ENCODE data around the gene AMZ2. TPM values are rescaled to one million over a fixed set of nuclear protein-coding genes. Genes with fewer than 3 reads are reported as not detected.
"Not testable (repeated sequence)": the region's sequence is repeated elsewhere in the genome, so short reads cannot be mapped to it uniquely, and the experiment has no call there.

Gene AMZ2
- polyA plus RNA-seq, 1 donor (not counting 4 experiments of a cell fraction or from before 2014, with no cell fraction given): 123 TPM

- TF ChIP-seq CTCF (optimal IDR thresholded peaks at IDR 0.05 in 1 of 3, IDR thresholded peaks at IDR 0.05 in 1 of 3, conservative IDR thresholded peaks at IDR 0.05 in 1 of 3; ENCODE audit: extremely low read depth in 1 of 3, insufficient read depth in 2 of 3, low read length in 3 of 3) (no peak), EZH2 (IDR thresholded peaks at IDR 0.05; ENCODE audit: low read length) (no peak)
- Histone ChIP-seq H4K20me1 (ENCODE audit: control insufficient read depth, extremely low read depth, insufficient read depth, low read length) (no peaks in the 10 kb centered on the region), H3K9ac (ENCODE audit: control insufficient read depth, extremely low read depth, insufficient read depth, low read length) (no peak overlapping the region), H3K27ac (ENCODE audit: control insufficient read depth, insufficient read depth, low read length) (no peak overlapping the region), H3K4me1 (ENCODE audit: control insufficient read depth, extremely low read depth, insufficient read depth, low read length) (peaks cover 16% of the 10 kb centered on the region), H3K36me3 (ENCODE audit: control insufficient read depth in 2 of 2, extremely low read depth in 1 of 2, insufficient read depth in 2 of 2, low read length in 2 of 2) (no peaks in the 10 kb centered on the region), H3K79me2 (ENCODE audit: control insufficient read depth, insufficient read depth, low read length) (no peaks in the 10 kb centered on the region), H3K27me3 (ENCODE audit: control insufficient read depth, extremely low read depth, insufficient read depth, low read length) (no peaks in the 10 kb centered on the region), H3K4me3 (ENCODE audit: control insufficient read depth in 2 of 3, extremely low read depth in 1 of 3, insufficient read depth in 2 of 3, low read depth in 1 of 3, low read length in 3 of 3) (no peak overlapping the region), H2AFZ (ENCODE audit: control insufficient read depth, low read length) (no peak overlapping the region), H3K9me3 (ENCODE audit: control insufficient read depth, low read depth, low read length) (no peaks in the 10 kb centered on the region), H3K9me1 (ENCODE audit: control insufficient read depth, extremely low read depth, insufficient read depth, low read length) (no peaks in the 10 kb centered on the region), H3K4me2 (ENCODE audit: control insufficient read depth, extremely low read depth, insufficient read depth, low read depth, low read length) (no peak overlapping the region)
- DNase-seq (ENCODE audit: low read depth, low spot score) (no peak), FAIRE-seq (no peak)
- dilution Hi-C loops (cut with MboI; ENCODE audit: extremely low pct_ligation_motif_present, low sequenced_read_pairs): no loop called here
Measured at GRCh38 chr17:68231541-68231940, 16.3 kb upstream of the AMZ2 start.

GRCh38 chr17:68232741-68233140 lies 15.1 kb upstream of the AMZ2 start:
- FAIRE-seq: peak; percentile 56
- H3K27ac ChIP-seq (ENCODE audit: control insufficient read depth, insufficient read depth, low read length); dilution Hi-C loops (cut with MboI; ENCODE audit: extremely low pct_ligation_motif_present, low sequenced_read_pairs): not testable (repeated sequence)

GRCh38 chr17:68234726-68235335 lies 13.0 kb upstream of the AMZ2 start:
- H4K20me1 ChIP-seq (ENCODE audit: control insufficient read depth, extremely low read depth, insufficient read depth, low read length); H3K9me1 ChIP-seq (ENCODE audit: control insufficient read depth, extremely low read depth, insufficient read depth, low read length); DNase-seq (ENCODE audit: low read depth, low spot score); H3K27ac ChIP-seq (ENCODE audit: control insufficient read depth, insufficient read depth, low read length); H2AFZ ChIP-seq (ENCODE audit: control insufficient read depth, low read length); H3K27me3 ChIP-seq (ENCODE audit: control insufficient read depth, extremely low read depth, insufficient read depth, low read length); dilution Hi-C loops (cut with MboI; ENCODE audit: extremely low pct_ligation_motif_present, low sequenced_read_pairs); H3K4me3 ChIP-seq (ENCODE audit: control insufficient read depth in 2 of 3, extremely low read depth in 1 of 3, insufficient read depth in 2 of 3, low read depth in 1 of 3, low read length in 3 of 3); H3K4me1 ChIP-seq (ENCODE audit: control insufficient read depth, extremely low read depth, insufficient read depth, low read length); H3K9ac ChIP-seq (ENCODE audit: control insufficient read depth, extremely low read depth, insufficient read depth, low read length); H3K9me3 ChIP-seq (ENCODE audit: control insufficient read depth, low read depth, low read length); H3K4me2 ChIP-seq (ENCODE audit: control insufficient read depth, extremely low read depth, insufficient read depth, low read depth, low read length); H3K36me3 ChIP-seq (ENCODE audit: control insufficient read depth in 2 of 2, extremely low read depth in 1 of 2, insufficient read depth in 2 of 2, low read length in 2 of 2); H3K79me2 ChIP-seq (ENCODE audit: control insufficient read depth, insufficient read depth, low read length): not testable (repeated sequence)
- peak; percentile 26 for FAIRE-seq

More at GRCh38 chr17:68232741-68233140, 15.1 kb upstream of the AMZ2 start:
- H3K9me1 ChIP-seq (ENCODE audit: control insufficient read depth, extremely low read depth, insufficient read depth, low read length); H3K79me2 ChIP-seq (ENCODE audit: control insufficient read depth, insufficient read depth, low read length); H3K36me3 ChIP-seq (ENCODE audit: control insufficient read depth in 2 of 2, extremely low read depth in 1 of 2, insufficient read depth in 2 of 2, low read length in 2 of 2); H3K4me2 ChIP-seq (ENCODE audit: control insufficient read depth, extremely low read depth, insufficient read depth, low read depth, low read length); H3K27me3 ChIP-seq (ENCODE audit: control insufficient read depth, extremely low read depth, insufficient read depth, low read length); DNase-seq (ENCODE audit: low read depth, low spot score); H2AFZ ChIP-seq (ENCODE audit: control insufficient read depth, low read length); H4K20me1 ChIP-seq (ENCODE audit: control insufficient read depth, extremely low read depth, insufficient read depth, low read length); H3K9ac ChIP-seq (ENCODE audit: control insufficient read depth, extremely low read depth, insufficient read depth, low read length); H3K9me3 ChIP-seq (ENCODE audit: control insufficient read depth, low read depth, low read length); H3K4me3 ChIP-seq (ENCODE audit: control insufficient read depth in 2 of 3, extremely low read depth in 1 of 3, insufficient read depth in 2 of 3, low read depth in 1 of 3, low read length in 3 of 3): not testable (repeated sequence)
- H3K4me1 ChIP-seq (ENCODE audit: control insufficient read depth, extremely low read depth, insufficient read depth, low read length): peaks cover 16% of the 10 kb centered on the region

GRCh38 chr17:68235336-68235791 lies 12.5 kb upstream of the AMZ2 start:
- H3K79me2 ChIP-seq (ENCODE audit: control insufficient read depth, insufficient read depth, low read length); H3K9me3 ChIP-seq (ENCODE audit: control insufficient read depth, low read depth, low read length); H3K4me2 ChIP-seq (ENCODE audit: control insufficient read depth, extremely low read depth, insufficient read depth, low read depth, low read length); H2AFZ ChIP-seq (ENCODE audit: control insufficient read depth, low read length); DNase-seq (ENCODE audit: low read depth, low spot score); H3K9me1 ChIP-seq (ENCODE audit: control insufficient read depth, extremely low read depth, insufficient read depth, low read length); H3K9ac ChIP-seq (ENCODE audit: control insufficient read depth, extremely low read depth, insufficient read depth, low read length); H4K20me1 ChIP-seq (ENCODE audit: control insufficient read depth, extremely low read depth, insufficient read depth, low read length); H3K36me3 ChIP-seq (ENCODE audit: control insufficient read depth in 2 of 2, extremely low read depth in 1 of 2, insufficient read depth in 2 of 2, low read length in 2 of 2); FAIRE-seq; H3K27ac ChIP-seq (ENCODE audit: control insufficient read depth, insufficient read depth, low read length); dilution Hi-C loops (cut with MboI; ENCODE audit: extremely low pct_ligation_motif_present, low sequenced_read_pairs); H3K4me1 ChIP-seq (ENCODE audit: control insufficient read depth, extremely low read depth, insufficient read depth, low read length); H3K4me3 ChIP-seq (ENCODE audit: control insufficient read depth in 2 of 3, extremely low read depth in 1 of 3, insufficient read depth in 2 of 3, low read depth in 1 of 3, low read length in 3 of 3); H3K27me3 ChIP-seq (ENCODE audit: control insufficient read depth, extremely low read depth, insufficient read depth, low read length): not testable (repeated sequence)
